Measurements from ENCODE around the gene GPR68. TPM values are rescaled to one million over a fixed set of nuclear protein-coding genes. Genes with fewer than 3 reads are reported as not detected.

The GPR68 gene
- total RNA-seq, 2 donors from 2014 or later = 0.26 TPM; not detected in 1

DNA sequence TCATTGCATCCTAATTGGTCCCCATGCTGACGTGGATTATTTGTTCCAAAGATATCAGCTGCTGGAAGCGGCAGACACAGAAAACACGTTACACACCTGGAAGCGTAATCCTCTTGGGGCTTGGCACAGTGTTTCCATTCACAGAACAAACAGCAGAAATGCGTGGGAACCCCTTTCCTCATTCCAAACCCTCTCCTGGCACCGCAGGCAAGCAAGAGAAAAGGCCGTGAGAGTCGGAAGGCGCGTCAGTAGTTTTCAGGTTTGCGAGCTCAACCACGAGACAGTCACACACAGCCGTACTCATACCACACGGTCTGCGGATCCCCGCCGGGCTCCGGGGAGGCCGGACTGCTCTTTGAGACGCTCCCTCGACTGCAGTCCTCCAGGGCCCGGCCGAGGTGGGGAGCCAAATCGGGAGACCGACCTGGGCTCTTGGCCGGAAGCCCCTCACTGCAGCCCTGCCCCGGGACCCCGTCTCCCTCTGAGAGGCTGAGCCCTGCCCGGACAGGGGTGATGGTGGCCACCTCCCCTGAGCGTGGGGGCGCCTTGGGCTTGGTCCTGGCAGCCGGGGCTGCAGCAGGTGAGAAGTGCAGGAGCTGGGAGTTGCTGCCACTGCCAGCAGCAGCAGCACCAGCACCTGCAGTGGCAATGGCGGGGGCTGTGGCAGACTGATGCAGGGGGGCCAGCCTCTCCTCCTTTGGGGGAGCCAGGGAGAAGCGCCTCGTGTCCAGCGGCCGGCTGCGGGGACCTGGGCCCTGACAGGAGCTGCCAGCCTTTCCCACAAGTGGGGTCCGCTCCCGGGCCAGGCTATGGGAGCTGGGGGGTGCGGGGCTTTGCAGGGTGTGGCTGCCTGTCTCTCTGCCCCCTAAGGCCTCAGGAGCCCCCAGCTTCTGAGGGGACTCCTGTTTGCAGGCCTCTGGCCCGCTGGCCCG is 28.1 kb upstream of the GPR68 start:
- WGBS, 2 donors = 91 to 94% methylated on average over 24 to 34 of the region's 43 CpGs
- no peak overlapping the region for H3K27ac ChIP-seq
- no peaks in the 10 kb centered on the region for H3K4me1 ChIP-seq
- intact Hi-C loops (cut with DNase I) = no loop called here
- TF ChIP-seq CTCF (IDR thresholded peaks at IDR 0.05) = no peak
- no peak for TF ChIP-seq POLR2A (IDR thresholded peaks at IDR 0.05)
- no peak overlapping the region for H3K4me3 ChIP-seq
- ATAC-seq = no peak
- H3K9me3 ChIP-seq = no peaks in the 10 kb centered on the region
- H3K27me3 ChIP-seq = no peaks in the 10 kb centered on the region
- no peaks in the 10 kb centered on the region for H3K36me3 ChIP-seq (replicated peaks in 1 of 2; ENCODE audit: insufficient read depth in 1 of 2, low read depth in 2 of 2)
- no peak for DNase-seq

DNA sequence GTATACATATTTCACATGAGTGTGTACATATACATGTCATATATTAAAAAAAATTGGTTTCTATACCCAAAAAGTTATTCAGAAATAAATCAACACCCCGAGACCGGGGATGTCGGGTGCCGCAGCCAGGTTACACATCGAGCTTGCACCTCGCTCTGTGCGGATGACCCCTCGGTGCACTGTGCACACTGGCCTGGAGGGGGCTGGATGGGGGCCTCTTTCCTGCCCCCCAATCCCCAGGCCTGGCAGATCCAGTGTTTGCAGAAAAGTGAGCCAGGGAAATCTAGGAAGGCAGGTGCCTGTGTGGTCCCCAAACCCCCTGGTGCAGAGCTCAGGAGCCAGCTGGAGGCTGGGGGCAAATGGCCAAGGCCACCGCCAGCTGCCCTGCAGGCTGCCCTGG is 27.1 kb upstream of the GPR68 start:
- intact Hi-C loops (cut with DNase I) = no loop called here
- no peak for TF ChIP-seq POLR2A (IDR thresholded peaks at IDR 0.05)
- TF ChIP-seq CTCF (IDR thresholded peaks at IDR 0.05) = no peak
- ATAC-seq = no peak
- H3K4me3 ChIP-seq = no peak overlapping the region
- no peaks in the 10 kb centered on the region for H3K4me1 ChIP-seq
- WGBS, 2 donors = 90 to 94% methylated on average over 9 of the region's 9 CpGs
- no peaks in the 10 kb centered on the region for H3K36me3 ChIP-seq (replicated peaks in 1 of 2; ENCODE audit: insufficient read depth in 1 of 2, low read depth in 2 of 2)
- DNase-seq = no peak
- H3K9me3 ChIP-seq = no peaks in the 10 kb centered on the region
- no peak overlapping the region for H3K27ac ChIP-seq
- H3K27me3 ChIP-seq = no peaks in the 10 kb centered on the region

DNA sequence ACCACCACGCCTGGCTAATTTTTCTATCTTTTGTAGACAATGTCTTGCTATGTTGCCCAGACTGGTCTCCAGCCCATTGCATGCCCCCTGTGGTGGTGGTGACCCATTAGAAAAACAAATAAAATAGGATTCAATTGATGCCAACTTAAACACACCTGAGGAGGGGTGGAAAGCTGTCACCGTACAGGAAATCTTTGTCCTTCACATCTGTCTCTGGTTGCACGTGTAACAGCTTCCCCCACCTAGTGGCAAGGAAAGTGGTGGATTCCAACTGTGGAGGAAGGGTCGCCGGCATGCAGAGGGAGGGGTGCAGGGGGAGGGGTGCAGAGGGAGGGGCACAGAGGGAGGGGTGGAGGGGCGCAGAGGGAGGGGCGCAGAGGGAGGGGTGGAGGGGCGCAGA is 26.1 kb upstream of the GPR68 start:
- Histone ChIP-seq H3K9me3 (no peaks in the 10 kb centered on the region), H3K27me3 (no peaks in the 10 kb centered on the region), H3K27ac (no peak overlapping the region), H3K36me3 (replicated peaks in 1 of 2; ENCODE audit: insufficient read depth in 1 of 2, low read depth in 2 of 2) (no peaks in the 10 kb centered on the region), H3K4me1 (no peaks in the 10 kb centered on the region), H3K4me3 (no peak overlapping the region)
- intact Hi-C loops (cut with DNase I) = no loop called here
- no peak for TF ChIP-seq CTCF (IDR thresholded peaks at IDR 0.05)
- TF ChIP-seq POLR2A (IDR thresholded peaks at IDR 0.05) = no peak
- ATAC-seq (no peak), DNase-seq (no peak)
- WGBS, 2 donors = 62 to 64% methylated on average over 5 of the region's 8 CpGs

GRCh38 chr14:91270188-91270587 is 25.7 kb upstream of the GPR68 start:
- WGBS, 2 donors = 93 to 97% methylated on average over 6 of the region's 6 CpGs

More at GRCh38 chr14:91270188-91270587, 25.7 kb upstream of the GPR68 start:
- H3K36me3 ChIP-seq (replicated peaks in 1 of 2; ENCODE audit: insufficient read depth in 1 of 2, low read depth in 2 of 2) = no peaks in the 10 kb centered on the region
- H3K9me3 ChIP-seq = no peaks in the 10 kb centered on the region
- H3K4me3 ChIP-seq = no peak overlapping the region
- no peak for TF ChIP-seq POLR2A (IDR thresholded peaks at IDR 0.05)
- TF ChIP-seq CTCF (IDR thresholded peaks at IDR 0.05) = no peak
- intact Hi-C loops (cut with DNase I) = no loop called here
- no peak overlapping the region for H3K27ac ChIP-seq
- H3K4me1 ChIP-seq = no peaks in the 10 kb centered on the region
- H3K27me3 ChIP-seq = no peaks in the 10 kb centered on the region
- ATAC-seq (no peak), DNase-seq (no peak)

Data from body of pancreas (tissue), 4 donors.